Measurements from ENCODE around the gene GRM8.

DNA sequence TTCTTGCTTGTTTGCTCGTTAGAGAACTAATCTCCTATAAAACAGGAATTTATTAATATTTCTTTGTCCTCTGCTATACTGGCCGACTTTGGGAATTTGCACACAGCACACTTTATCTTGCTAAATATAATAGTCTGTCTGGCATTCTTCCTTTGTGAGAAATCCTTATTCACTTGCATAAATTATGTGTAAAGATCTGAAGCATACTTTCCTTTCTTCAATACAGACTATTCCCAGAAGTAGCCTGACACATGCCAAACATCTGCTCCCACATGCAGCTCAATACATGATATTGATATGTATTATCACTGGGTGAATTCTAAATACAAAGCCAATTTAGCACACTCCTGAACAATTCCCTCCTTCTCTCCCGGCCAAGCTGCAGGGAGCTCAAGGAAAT is 273.9 kb downstream of the GRM8 start:
- TF ChIP-seq, protein P1, sequence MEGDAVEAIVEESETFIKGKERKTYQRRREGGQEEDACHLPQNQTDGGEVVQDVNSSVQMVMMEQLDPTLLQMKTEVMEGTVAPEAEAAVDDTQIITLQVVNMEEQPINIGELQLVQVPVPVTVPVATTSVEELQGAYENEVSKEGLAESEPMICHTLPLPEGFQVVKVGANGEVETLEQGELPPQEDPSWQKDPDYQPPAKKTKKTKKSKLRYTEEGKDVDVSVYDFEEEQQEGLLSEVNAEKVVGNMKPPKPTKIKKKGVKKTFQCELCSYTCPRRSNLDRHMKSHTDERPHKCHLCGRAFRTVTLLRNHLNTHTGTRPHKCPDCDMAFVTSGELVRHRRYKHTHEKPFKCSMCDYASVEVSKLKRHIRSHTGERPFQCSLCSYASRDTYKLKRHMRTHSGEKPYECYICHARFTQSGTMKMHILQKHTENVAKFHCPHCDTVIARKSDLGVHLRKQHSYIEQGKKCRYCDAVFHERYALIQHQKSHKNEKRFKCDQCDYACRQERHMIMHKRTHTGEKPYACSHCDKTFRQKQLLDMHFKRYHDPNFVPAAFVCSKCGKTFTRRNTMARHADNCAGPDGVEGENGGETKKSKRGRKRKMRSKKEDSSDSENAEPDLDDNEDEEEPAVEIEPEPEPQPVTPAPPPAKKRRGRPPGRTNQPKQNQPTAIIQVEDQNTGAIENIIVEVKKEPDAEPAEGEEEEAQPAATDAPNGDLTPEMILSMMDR (IDR thresholded peaks at IDR 0.05): no peak
- TF ChIP-seq SMC3 (IDR thresholded peaks at IDR 0.05): no peak
- no peak for TF ChIP-seq RFX5 (IDR thresholded peaks at IDR 0.05)
- no peak for TF ChIP-seq RAD21 (conservative IDR thresholded peaks at IDR 0.05 in 1 of 2, IDR thresholded peaks at IDR 0.05 in 1 of 2)
